Stromal cell of bone marrow (primary cell): ENCODE results near the gene IRF4.

ENCODE experiments used
- DNase-seq: peaks from one replicate; pipeline ENCODE4 v3.0.0-alpha.2; 2012; ENCODE audit warnings: low read depth

Gene IRF4

DNA sequence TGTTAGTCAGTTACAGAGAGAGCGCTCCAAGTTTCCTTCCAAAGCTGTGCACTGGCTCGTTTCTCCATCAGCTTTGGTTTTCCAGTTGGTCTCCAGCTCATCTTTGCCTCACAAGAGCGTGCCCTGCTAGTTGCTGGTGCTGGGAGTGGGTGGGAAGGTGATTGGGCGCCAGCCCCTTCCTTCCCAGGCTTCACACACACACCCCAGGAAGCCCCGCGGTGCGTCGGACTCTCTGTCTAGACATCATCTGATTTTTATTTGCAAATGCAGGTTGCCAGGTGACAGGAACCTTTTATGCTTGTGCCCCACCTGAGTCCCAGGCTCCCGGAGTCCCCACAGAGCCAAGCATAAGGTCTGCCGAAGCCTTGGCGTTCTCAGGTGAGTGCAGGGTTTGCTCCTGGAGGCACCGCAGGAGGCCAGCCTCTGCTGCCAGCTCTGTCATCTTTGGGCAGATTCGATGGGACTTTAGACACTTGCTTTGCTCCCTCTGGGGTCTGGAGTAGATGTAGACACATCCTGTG, 7.1 kb downstream of the IRF4 start:
- DNase-seq, result no peak

DNA sequence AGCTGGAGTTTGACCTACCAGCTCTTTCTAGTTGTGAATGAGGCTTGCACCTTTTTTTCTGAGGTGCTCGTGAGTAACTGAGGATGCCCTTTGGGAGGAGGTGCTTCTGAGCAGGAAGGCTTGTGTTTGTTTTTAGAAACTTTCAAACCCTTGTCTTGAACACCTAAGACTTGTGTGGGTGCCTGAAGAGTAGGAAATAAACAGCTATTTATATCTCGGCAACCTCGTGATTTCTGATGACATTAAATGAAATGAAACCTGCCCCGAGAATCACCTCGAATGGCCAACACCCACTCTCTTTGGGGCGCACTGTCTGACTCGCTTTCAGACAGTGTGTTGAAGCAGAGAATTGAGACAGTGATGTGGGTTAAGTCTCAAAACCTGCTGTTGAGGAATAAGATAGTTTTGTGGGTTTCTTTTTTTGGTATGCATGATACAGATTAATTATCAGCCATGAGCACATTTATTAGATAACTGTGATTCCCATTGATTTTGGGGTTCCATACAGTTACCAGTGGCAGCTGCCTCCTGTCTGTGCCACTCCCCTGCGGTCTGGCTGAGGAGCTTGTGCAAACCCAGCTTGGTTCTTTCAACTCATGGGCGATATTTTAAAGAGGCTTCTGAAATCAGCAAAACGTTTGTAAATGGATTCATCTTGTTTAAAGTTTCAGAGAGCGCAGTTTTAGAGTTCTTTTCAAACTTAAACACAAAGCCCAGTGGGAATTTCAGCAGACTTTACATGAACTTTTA, 8.4 kb downstream of the IRF4 start:
- DNase-seq, result no peak

DNA sequence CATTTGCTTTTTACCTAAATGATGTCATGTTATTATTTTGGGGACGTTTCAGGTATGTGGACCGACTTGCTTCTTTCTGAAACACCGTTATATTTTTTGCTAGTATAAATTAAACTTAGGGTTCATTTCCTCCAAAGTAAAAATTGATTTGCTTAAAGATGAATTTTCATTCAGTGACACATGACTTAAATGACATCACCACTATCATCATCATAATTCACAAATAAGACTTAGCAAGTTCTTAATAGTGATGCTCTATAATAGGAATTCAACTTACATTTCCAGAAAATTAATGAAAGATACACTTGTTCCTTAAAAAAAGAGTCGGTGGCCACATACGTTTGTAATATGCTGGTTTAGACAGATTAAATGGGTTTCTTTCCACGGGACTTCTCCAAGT, 9.3 kb downstream of the IRF4 start:
- DNase-seq, result no peak

GRCh38 chr6:401239-401993, 9.9 kb downstream of the IRF4 start:
- no peak for DNase-seq

DNA sequence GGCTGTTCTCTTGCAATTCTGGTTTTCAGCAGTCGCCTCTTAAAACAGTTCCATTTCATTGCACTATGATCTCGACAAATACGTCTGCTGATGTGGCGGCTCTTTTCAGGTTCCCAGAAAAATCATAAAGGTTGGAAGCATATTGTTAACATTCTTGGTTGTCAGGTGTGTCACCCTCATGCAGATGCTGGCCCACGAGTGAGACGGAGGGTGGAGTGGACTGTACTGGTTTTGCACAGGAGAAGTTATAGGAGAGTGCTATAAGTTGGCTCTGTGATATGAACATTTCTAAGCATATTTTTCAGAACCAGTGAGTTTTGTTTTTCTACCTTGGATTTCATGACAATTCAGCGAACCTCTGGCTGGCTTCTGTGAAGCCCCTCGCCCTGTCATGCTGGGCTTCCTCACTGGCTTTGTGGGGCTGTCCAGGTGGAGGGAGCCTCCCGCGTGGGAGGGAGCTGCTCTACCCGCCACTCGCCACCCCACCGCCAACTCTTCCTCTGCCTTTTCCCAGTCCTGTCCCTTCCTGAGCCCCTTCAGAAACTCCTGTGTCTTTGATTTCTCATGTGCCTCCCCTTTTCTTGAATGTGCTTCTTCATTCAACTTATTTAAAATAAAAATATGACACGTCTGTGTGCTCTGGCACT, 10.6 kb downstream of the IRF4 start:
- DNase-seq, result no peak

DNA sequence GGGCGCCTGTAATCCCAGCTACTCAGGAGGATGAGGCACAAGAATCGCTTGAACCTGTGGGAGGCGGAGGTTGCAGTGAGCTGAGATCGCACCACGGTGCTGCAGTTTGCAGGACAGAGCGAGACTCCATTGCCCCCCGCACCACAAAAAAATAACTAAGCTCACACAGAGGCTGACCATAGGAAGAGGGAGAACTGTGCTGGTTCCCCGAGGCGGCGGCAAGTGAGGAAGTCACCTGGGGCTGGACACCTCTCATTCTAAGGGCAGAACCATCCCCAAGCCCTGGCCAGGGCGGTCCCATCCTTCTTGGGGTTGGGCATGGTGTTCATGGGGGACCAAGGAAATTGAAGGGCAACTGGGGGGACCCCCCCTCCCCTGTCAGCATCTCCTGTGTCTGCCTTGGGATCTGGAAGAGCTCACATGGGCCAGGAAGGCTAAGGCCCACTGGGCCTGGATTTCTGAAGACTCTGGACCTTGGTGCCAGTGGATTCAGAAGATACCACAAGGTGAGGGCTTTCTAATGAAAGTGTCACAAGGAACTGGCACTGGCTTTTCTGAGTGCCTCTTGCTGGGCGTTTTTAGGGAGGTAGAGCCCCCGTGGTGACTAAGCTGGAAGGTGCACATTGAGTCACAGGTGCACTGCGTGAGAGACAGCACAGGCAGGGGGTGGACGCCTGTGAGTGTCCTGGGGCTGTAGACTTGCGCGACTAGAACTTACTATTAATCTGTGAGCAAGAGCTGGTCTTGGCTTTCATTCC, 11.5 kb downstream of the IRF4 start:
- no peak for DNase-seq

DNA sequence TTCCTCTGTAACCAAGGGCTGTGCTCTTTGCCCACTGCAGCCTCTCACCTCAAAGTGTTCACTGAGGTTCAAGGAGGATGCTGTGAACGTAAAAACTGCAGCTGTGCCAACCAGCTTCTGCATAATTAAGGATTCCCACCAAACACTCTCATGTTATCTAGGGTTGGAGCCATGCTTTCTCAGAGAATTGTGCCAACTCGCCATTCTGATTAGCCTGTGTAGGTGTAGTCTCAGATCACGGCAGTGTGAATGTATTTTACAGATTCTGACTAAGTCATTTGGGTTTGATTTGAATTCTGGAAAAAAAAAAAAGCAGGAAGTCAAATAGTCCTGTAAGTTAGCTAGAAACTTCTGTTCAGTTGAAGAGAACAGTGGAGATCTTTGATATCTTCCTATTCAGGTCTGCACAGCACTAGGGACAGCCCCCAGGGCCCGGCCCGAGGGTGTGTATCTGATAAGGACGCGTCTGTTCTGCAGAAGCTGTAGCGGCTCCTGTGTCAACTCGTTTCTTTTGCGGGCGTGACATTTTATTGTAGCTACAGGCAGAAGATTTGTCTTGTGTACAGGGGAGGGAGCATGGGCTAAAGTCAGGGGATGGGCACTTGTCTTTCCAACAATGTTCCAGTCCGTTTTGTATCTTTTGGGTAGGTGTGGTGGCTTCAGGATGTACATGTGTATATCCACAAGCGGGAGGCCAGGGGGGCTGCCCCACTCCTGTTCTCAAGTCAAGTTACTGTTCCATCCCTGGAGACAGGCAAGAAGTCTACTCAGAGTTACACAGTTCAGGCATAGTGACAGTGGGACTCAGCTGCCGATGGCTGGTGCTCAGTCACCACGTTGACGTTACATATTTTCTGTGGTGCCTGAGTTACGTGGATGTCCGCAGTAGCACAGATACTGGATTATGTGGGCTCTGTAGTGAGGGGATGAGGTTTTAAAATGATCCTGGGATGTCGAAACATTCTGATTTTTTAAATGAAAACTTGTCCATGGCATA, 12.4 kb downstream of the IRF4 start:
- no peak for DNase-seq

DNA sequence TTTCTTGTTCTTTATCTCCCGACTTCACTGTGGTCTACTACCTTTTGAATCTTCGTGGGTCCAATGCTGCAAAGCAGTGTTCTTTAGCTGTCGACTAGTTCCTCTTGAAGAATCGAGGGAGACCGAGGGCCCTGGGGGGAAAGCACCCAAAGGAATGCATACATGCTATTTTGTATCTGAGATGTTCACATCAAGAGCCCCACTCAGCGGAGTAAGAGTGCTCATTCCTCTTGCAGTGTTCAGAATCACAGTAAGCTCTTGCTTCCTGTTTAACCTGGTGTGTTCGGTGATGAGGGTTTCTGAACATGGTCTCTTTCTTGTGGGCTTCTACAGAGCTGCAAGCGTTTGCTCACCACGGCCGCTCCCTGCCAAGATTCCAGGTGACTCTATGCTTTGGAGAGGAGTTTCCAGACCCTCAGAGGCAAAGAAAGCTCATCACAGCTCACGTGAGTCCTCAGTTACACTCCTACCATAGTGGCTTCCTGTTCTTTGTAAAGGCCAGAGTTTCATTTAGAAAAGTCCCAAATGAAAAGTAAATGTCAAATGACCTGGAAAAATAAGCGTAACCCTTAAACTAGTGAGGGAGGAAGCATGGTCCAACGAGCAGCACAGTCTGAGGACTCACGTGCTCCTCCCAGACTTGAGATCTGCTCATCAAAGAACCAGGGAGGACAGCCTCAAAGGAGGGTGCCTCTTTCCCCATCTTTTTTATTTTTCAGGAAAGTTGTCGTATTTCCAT, 13.3 kb downstream of the IRF4 start:
- no peak for DNase-seq

DNA sequence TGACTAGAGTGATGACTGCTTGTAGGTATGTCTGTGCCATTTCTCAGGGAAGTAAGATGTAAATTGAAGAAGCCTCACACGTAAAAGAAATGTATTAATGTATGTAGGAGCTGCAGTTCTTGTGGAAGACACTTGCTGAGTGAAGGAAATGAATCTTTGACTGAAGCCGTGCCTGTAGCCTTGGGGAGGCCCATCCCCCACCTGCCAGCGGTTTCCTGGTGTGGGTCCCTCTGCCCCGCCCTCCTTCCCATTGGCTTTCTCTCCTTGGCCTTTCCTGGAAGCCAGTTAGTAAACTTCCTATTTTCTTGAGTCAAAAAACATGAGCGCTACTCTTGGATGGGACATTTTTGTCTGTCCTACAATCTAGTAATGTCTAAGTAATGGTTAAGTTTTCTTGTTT, 16.6 kb downstream of the IRF4 start:
- no peak for DNase-seq

DNA sequence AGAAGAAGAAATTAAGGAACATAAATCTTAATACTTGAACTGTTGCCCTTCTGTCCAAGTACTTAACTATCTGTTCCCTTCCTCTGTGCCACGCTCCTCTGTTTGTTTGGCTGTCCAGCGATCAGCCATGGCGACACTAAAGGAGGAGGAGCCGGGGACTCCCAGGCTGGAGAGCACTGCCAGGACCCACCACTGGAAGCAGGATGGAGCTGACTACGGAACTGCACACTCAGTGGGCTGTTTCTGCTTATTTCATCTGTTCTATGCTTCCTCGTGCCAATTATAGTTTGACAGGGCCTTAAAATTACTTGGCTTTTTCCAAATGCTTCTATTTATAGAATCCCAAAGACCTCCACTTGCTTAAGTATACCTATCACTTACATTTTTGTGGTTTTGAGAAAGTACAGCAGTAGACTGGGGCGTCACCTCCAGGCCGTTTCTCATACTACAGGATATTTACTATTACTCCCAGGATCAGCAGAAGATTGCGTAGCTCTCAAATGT, 17.1 kb downstream of the IRF4 start:
- peak; percentile 40 for DNase-seq

- no peak for DNase-seq
These were observed 17.9 kb downstream of the IRF4 start for GRCh38 chr6:409370-409972.

GRCh38 chr6:410555-411395, 19.2 kb downstream of the IRF4 start:
- DNase-seq, result no peak

DNA sequence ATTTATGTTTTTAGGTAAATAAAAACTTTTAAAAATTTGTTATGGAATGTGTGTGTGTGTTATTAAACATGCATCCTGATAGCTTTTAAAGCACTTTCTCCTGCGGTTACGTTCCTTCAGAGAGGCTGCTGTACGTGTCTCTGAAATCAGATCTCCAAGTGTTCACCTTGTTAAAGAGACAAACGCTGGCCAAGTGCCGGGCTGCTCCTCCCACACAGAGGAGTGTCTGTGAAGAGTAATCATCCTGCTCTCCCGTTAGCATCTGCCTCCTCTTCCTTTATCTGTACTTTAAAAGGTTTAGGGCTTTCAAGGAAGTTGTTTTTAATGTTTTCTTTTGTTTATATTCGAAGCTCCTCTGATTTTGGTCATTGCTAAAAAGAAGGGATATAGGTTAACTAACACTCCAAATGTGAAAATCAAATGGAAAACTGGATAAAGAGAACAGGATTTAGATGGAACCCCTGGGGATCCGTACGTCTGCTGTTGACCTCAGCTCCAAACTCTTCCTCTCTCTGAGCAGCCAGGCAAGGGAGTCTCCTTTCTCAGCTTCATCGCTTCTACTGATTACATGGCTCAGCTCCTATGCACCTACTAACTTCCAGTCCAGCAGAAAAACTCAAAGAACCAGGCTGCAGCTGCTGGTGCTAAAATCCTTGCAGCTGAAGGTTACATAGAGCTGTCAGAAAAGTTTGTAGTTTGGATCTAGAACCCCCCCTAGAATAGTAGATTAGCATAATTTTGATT, 20.0 kb downstream of the IRF4 start:
- DNase-seq, result no peak

DNA sequence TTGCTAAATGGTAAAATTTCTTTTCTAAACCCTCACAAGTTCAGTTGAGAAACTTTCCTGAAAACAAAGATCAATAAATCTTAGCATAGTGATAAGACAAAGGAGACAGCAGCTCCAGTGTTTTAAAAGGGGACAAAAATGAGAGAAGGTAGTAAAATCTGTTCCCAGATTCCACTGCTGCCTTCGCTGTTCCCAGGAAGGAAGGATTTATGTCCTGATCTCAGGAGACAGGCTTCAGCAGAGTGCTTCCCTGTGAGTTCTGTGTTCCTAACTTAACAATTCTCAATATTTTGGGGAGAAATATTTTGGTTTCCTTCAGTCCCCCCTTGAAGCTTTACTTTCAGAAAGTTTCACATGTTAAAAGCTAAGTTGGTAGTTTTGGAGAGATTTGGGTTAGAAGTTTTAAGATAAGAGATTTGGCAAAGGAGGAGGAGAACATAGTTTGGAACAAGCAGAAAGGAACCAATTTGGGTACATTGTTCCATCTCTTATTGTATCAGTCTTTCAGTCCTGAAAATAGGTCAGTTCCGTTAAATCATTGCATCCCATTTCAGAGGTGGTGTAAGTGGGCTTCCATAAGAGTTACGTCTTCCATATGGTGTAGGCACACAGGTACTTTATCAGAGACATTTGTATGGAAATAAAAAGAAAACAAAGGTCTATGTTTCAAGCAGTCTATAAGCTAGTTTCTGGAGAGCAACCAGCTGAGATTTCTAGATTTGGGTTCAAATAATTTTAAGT, 20.8 kb downstream of the IRF4 start:
- DNase-seq, result no peak

- DNase-seq, result no peak
These were observed 22.9 kb downstream of the IRF4 start for GRCh38 chr6:414447-414846.

DNA sequence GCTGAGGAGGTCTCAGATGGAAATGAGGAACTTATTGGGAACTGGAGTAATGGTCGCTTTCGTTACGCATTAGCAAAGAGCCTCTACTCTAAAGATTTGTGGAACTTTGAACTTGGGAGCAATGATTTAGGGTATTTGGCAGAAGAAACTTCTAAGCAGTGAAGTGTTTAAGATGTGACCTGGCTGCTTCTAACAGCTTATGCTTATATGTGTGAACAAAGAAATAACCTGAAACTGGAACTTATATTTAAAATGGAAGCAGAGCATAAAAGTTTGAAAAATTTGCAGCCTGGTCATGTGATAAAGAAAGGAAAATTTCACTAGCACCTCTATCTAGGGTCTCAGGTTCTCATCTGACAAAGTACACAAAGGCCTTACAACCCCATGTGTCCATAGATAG, 23.5 kb downstream of the IRF4 start:
- no peak for DNase-seq

GRCh38 chr6:421211-421610, 29.7 kb downstream of the IRF4 start:
- no peak for DNase-seq
